HL-60 (cell line): ENCODE data around the gene CMYA5.

Experiments
- DNase-seq, 2 experiments: peaks; one replicate each; pipeline ENCODE4 v3.0.0-alpha.2; 2010 to 2020; ENCODE audit warnings: low read depth in 1 of 2, low spot score in 1 of 2
- H3K27ac ChIP-seq: fragments of 250-450 bp; sonication (Bioruptor Pico); replicated peaks from 2 replicates; pipeline ENCODE4 v1.5.1; 2020; ENCODE audit warnings: mild to moderate bottlenecking, moderate library complexity
- H3K27me3 ChIP-seq: fragments of 250-450 bp; sonication (Bioruptor Pico); 2 replicates; pipeline ENCODE4 v1.5.1; 2021; ENCODE audit warnings: mild to moderate bottlenecking, moderate library complexity; ENCODE audit not compliant: insufficient read depth, poor library complexity, severe bottlenecking
- H3K4me3 ChIP-seq: replicated peaks from 2 replicates; pipeline ENCODE4 v1.5.1; 2011; ENCODE audit warnings: mild to moderate bottlenecking, control low read depth, low read length; ENCODE audit not compliant: insufficient read depth
- CTCF ChIP-seq: IDR thresholded peaks from one replicate; pipeline ENCODE4 v1.5.1; 2011; ENCODE audit warnings: low read length, control low read depth, inconsistent platforms; ENCODE audit not compliant: insufficient read depth
- GABPA ChIP-seq: IDR thresholded peaks from 2 replicates; pipeline ENCODE4 v1.6.1; 2012; ENCODE audit warnings: low read depth
- POLR2AphosphoS5 ChIP-seq: IDR thresholded peaks from 2 replicates; pipeline ENCODE4 v1.6.1; 2012; ENCODE audit warnings: low read depth
- REST ChIP-seq: IDR thresholded peaks from 2 replicates; pipeline ENCODE4 v1.6.1; 2012; ENCODE audit warnings: low read depth; ENCODE audit not compliant: insufficient replicate concordance
- SPI1 ChIP-seq: IDR thresholded peaks from 2 replicates; pipeline ENCODE4 v1.6.1; 2012; ENCODE audit warnings: low read depth, mild to moderate bottlenecking, borderline replicate concordance

The CMYA5 gene

GRCh38 chr5:79811904-79812303 is 122.3 kb downstream of the CMYA5 start:
- H3K27ac ChIP-seq: no peak overlapping the region
- no peak overlapping the region for H3K4me3 ChIP-seq
- no peak for TF ChIP-seq GABPA
- TF ChIP-seq SPI1: no peak
- no peaks in the 10 kb centered on the region for H3K27me3 ChIP-seq
- no peak for DNase-seq

GRCh38 chr5:79814699-79815098 is 125.1 kb downstream of the CMYA5 start:
- no peak overlapping the region for H3K27ac ChIP-seq
- DNase-seq: no peak
- TF ChIP-seq SPI1 (no peak), REST (no peak), POLR2AphosphoS5 (no peak), CTCF (no peak), GABPA (no peak)
- H3K27me3 ChIP-seq: no peaks in the 10 kb centered on the region
- no peak overlapping the region for H3K4me3 ChIP-seq

- no peak overlapping the region for H3K27ac ChIP-seq
- no peak for TF ChIP-seq SPI1
- TF ChIP-seq POLR2AphosphoS5: no peak
- TF ChIP-seq CTCF: no peak
- no peak for TF ChIP-seq GABPA
- no peak for TF ChIP-seq REST
Measured at GRCh38 chr5:79816014-79816413, 126.4 kb downstream of the CMYA5 start.

GRCh38 chr5:79820648-79821047 is 131.0 kb downstream of the CMYA5 start:
- Histone ChIP-seq H3K27ac (no peak overlapping the region), H3K27me3 (no peaks in the 10 kb centered on the region), H3K4me3 (no peak overlapping the region)
- TF ChIP-seq REST (no peak), GABPA (no peak), POLR2AphosphoS5 (no peak), SPI1 (no peak), CTCF (no peak)
- DNase-seq: no peak

More at GRCh38 chr5:79816014-79816413, 126.4 kb downstream of the CMYA5 start:
- H3K27me3 ChIP-seq: no peaks in the 10 kb centered on the region
- no peak for DNase-seq
- no peak overlapping the region for H3K4me3 ChIP-seq
